Natural killer cell (primary cell): Measurements from ENCODE around the gene TMCO6. TPM values are rescaled to one million over a fixed set of nuclear protein-coding genes. Genes with fewer than 3 reads are reported as not detected.
"Not testable (repeated sequence)": the region's sequence is repeated elsewhere in the genome, so short reads cannot be mapped to it uniquely, and the experiment has no call there.

Experiments
- ATAC-seq, 3 donors: fragments of 150-1000 bp in 2 of 3; fragments of 200-7000 bp in 1 of 3; cut with Tn5 transposase; 1 replicate in 1 of 3; 2 replicates in 2 of 3; pipeline ENCODE4 v1.10.0; 2021; ENCODE audit warnings: mild to moderate bottlenecking in 2 of 3, moderate library complexity in 2 of 3
- DNase-seq, 2 donors: peaks; one replicate each; pipeline versions ENCODE4 v3.0.0 to v3.0.0-alpha.2; 2013 to 2021; ENCODE audit warnings: mixed read lengths in 1 of 2
- H3K27ac ChIP-seq: one replicate; pipeline ENCODE4 v1.5.1; 2013; ENCODE audit warnings: mild to moderate bottlenecking, low read length
- H3K27me3 ChIP-seq: one replicate; pipeline ENCODE4 v1.6.1; 2013; ENCODE audit warnings: low read length; ENCODE audit not compliant: control insufficient read depth, insufficient read depth
- H3K36me3 ChIP-seq: one replicate; pipeline ENCODE4 v1.6.1; 2013; ENCODE audit warnings: low read length; ENCODE audit not compliant: control insufficient read depth, insufficient read depth
- H3K4me1 ChIP-seq: one replicate; pipeline ENCODE4 v1.6.1; 2013; ENCODE audit warnings: low read length; ENCODE audit not compliant: control insufficient read depth, insufficient read depth
- H3K4me3 ChIP-seq: one replicate; pipeline ENCODE4 v1.5.1; 2013; ENCODE audit warnings: low read length
- H3K9me3 ChIP-seq: one replicate; pipeline ENCODE4 v1.6.1; 2013; ENCODE audit warnings: low read length; ENCODE audit not compliant: control insufficient read depth, insufficient read depth
- H3K27ac Mint-ChIP-seq, 2 donors: one replicate each; pipeline ENCODE4 v1.8.0; 2022; ENCODE audit warnings: mild to moderate bottlenecking in 2 of 2, mixed read lengths in 2 of 2, moderate library complexity in 1 of 2
- H3K27me3 Mint-ChIP-seq, 2 donors: one replicate each; pipeline ENCODE4 v1.8.0; 2022; ENCODE audit warnings: low read depth in 2 of 2, mixed read lengths in 2 of 2
- H3K36me3 Mint-ChIP-seq: one replicate; pipeline ENCODE4 v1.8.0; 2022; ENCODE audit warnings: mixed read lengths
- H3K4me1 Mint-ChIP-seq, 2 donors: one replicate each; pipeline ENCODE4 v1.8.0; 2022; ENCODE audit warnings: mixed read lengths in 2 of 2
- H3K4me3 Mint-ChIP-seq: one replicate; pipeline ENCODE4 v1.8.0; 2022; ENCODE audit warnings: mild to moderate bottlenecking, moderate library complexity, mixed read lengths
- H3K9me3 Mint-ChIP-seq, 2 donors: one replicate each; pipeline ENCODE4 v1.8.0; 2022; ENCODE audit warnings: mixed read lengths in 2 of 2
- WGBS: methylation state at CpG from one replicate; pipeline ENCODE4 v1.1.7; 2013; ENCODE audit warnings: missing lambda C conversion rate; ENCODE audit not compliant: insufficient coverage; 5-methylcytosine and 5-hydroxymethylcytosine counted together
- intact Hi-C: fragments of 100-400 bp; cut with micrococcal nuclease; formaldehyde crosslinking; loops from one replicate; pipeline ENCODE4 v1.14.2; 2022
- total RNA-seq, 4 donors: library from RNA; stranded (reverse); fragments of 120-200 nt in 1 of 4; gene quantifications; one replicate each; pipeline versions ENCODE4 v1.2.3 to v1.2.4, GENCODE V29; 2013 to 2022
- TF ChIP-seq, protein P1 (sequence below): fragments of 200-600 bp; IDR thresholded peaks from one replicate; pipeline ENCODE4 v1.8.0; 2022; ENCODE audit warnings: antibody characterized with exemption

TMCO6 gene
- total RNA-seq, 3 donors from 2014 or later (not counting 1 experiment from before 2014, with no cell fraction given): 17.9 to 19.5 (median 18.8) TPM

DNA sequence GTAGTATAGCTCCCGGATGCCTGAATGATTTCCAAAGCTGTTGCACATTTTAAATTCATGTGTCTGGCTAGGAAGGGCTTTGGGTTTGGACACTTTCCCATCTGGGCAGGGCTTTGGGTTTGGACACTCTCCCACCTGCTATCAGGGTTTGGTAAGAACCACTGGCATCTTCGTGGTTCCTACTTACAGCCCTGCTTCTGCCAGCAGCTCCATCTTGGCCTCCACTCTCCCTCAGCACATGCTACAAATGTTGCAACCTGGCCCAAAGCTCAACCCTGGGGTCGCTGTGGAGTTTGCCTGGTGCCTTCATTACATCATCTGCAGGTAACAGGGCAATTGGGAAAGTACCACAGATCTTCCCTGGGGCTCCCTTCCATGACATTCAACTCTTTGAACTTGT lies 3.5 kb downstream of the TMCO6 start:
- Mint-ChIP-seq H3K27me3 (no peaks in the 10 kb centered on the region), H3K9me3 (no peaks in the 10 kb centered on the region), H3K36me3 (no peaks in the 10 kb centered on the region), H3K4me1 (peaks cover 32 to 51% of the 10 kb centered on the region in 2 donors), H3K4me3 (no peak overlapping the region), H3K27ac (no peak overlapping the region)
- Histone ChIP-seq H3K9me3 (no peaks in the 10 kb centered on the region), H3K4me1 (peaks cover 27% of the 10 kb centered on the region), H3K4me3 (no peak overlapping the region), H3K36me3 (peaks cover 24% of the 10 kb centered on the region), H3K27ac (no peak overlapping the region), H3K27me3 (no peaks in the 10 kb centered on the region)
- no peak for DNase-seq
- intact Hi-C loops: no loop called here
- WGBS: 97% methylated on average over 3 of the region's 3 CpGs
- TF ChIP-seq, protein P1, sequence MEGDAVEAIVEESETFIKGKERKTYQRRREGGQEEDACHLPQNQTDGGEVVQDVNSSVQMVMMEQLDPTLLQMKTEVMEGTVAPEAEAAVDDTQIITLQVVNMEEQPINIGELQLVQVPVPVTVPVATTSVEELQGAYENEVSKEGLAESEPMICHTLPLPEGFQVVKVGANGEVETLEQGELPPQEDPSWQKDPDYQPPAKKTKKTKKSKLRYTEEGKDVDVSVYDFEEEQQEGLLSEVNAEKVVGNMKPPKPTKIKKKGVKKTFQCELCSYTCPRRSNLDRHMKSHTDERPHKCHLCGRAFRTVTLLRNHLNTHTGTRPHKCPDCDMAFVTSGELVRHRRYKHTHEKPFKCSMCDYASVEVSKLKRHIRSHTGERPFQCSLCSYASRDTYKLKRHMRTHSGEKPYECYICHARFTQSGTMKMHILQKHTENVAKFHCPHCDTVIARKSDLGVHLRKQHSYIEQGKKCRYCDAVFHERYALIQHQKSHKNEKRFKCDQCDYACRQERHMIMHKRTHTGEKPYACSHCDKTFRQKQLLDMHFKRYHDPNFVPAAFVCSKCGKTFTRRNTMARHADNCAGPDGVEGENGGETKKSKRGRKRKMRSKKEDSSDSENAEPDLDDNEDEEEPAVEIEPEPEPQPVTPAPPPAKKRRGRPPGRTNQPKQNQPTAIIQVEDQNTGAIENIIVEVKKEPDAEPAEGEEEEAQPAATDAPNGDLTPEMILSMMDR: no peak
- no peak for ATAC-seq

DNA sequence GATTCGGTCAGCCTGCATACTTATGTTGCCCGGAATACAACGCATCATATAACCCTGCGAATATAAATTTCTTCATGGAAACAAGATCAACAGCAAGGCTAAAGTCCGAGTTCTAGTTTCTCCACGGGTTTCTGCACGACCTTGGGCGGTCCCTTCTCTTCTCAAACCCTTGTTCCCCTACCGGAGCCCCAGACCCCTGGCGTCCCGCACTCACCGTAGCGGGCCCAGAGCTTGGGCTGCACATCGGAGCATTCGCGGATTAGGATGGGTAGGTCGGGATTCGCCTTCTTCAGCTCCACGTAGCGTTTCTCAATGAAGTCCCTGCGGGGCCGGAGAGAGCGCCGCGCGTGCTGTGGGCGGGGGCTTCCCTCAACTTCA lies 7.8 kb downstream of the TMCO6 start:
- WGBS: 1% methylated on average over 27 of the region's 27 CpGs
- H3K36me3 ChIP-seq: peaks cover 44% of the 10 kb centered on the region
- H3K27me3 Mint-ChIP-seq: no peaks in the 10 kb centered on the region
- peak overlapping the region; percentile 89 for H3K27ac ChIP-seq
- H3K4me3 ChIP-seq: peak overlapping the region; percentile 78
- intact Hi-C loops: loop anchor here (1.0 to 2.0 kb wide), 6 partner anchors 8 to 246 kb away; partner anchors contain the start of genes ANKHD1, APBB3, SLC35A4 and SRA1
- DNase-seq (no peak), ATAC-seq (no peak)
- no peaks in the 10 kb centered on the region for H3K9me3 Mint-ChIP-seq
- peaks cover 14% of the 10 kb centered on the region for H3K36me3 Mint-ChIP-seq
- H3K27me3 ChIP-seq: no peaks in the 10 kb centered on the region
- H3K4me3 Mint-ChIP-seq: peak overlapping the region; percentile 100
- peaks cover 32 to 46% of the 10 kb centered on the region in 2 donors for H3K4me1 Mint-ChIP-seq
- no peaks in the 10 kb centered on the region for H3K9me3 ChIP-seq
- H3K27ac Mint-ChIP-seq: peak overlapping the region; percentile 94 to 99
- peaks cover 20% of the 10 kb centered on the region for H3K4me1 ChIP-seq
- TF ChIP-seq, protein P1: no peak

DNA sequence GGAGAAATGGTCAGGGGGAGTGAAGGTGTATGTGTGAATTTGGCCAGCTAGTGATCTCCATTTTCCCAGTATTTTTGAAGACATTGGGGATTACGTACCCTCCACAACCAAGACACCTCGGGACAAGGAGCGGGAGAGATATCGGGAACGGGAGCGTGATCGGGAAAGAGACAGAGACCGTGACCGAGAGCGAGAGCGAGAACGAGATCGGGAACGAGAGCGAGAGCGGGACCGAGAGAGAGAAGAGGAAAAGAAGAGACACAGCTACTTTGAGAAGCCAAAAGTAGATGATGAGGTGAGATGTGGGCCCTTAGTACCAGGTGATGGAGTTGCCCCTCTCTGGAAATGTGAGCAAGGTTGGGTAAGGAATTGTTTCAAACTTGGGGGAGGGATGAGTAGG lies 19.6 kb downstream of the TMCO6 start:
- Histone ChIP-seq H3K27ac (no peak overlapping the region), H3K9me3 (no peaks in the 10 kb centered on the region), H3K36me3 (peaks cover 88% of the 10 kb centered on the region), H3K4me1 (peaks cover 4% of the 10 kb centered on the region), H3K27me3 (no peaks in the 10 kb centered on the region), H3K4me3 (no peak overlapping the region)
- no peaks in the 10 kb centered on the region for H3K27me3 Mint-ChIP-seq
- no peaks in the 10 kb centered on the region for H3K9me3 Mint-ChIP-seq
- intact Hi-C loops: no loop called here
- DNase-seq (no peak), ATAC-seq (no peak)
- H3K4me3 Mint-ChIP-seq: no peak overlapping the region
- H3K27ac Mint-ChIP-seq: no peak overlapping the region
- TF ChIP-seq, protein P1: no peak
- H3K36me3 Mint-ChIP-seq: peaks cover 53% of the 10 kb centered on the region
- peaks cover 0 to 10% of the 10 kb centered on the region in 2 donors for H3K4me1 Mint-ChIP-seq
- WGBS: 98% methylated on average over 17 of the region's 17 CpGs

DNA sequence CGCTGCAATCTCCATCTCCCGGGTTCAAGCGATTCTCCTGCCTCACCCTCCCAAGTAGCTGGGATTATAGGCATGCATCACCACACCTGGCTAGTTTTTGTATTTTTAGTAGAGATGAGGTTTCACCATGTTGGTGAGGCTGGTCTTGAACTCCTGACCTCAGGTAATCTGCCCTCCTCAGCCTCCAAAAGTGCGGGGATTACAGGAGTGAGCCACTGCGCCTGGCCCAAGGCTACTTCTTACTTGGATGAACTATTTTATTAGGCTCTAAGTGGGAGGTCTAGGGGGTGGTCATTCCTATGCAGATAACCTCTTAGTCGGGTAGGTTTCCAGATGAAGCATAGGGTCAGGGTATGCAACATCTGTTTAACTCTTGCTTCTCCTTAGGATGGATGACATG lies 21.1 kb downstream of the TMCO6 start:
- H3K9me3 Mint-ChIP-seq, H3K4me3 ChIP-seq, ATAC-seq, DNase-seq, H3K27ac ChIP-seq, H3K27me3 Mint-ChIP-seq, H3K9me3 ChIP-seq, H3K27me3 ChIP-seq, H3K4me3 Mint-ChIP-seq, intact Hi-C loops: not testable (repeated sequence)
- Mint-ChIP-seq H3K27ac (peak overlapping the region in 1 of 2 donors; percentile 35), H3K4me1 (peaks cover 11 to 18% of the 10 kb centered on the region in 2 donors), H3K36me3 (peaks cover 39% of the 10 kb centered on the region)
- WGBS: 99% methylated on average over 6 of the region's 6 CpGs
- Histone ChIP-seq H3K36me3 (peaks cover 73% of the 10 kb centered on the region), H3K4me1 (peaks cover 14% of the 10 kb centered on the region)
